Activated naive CD4-positive, alpha-beta T cell treated with anti-CD3 and anti-CD28 coated beads for 36 hours (primary cell): ENCODE results near the gene MATN1. TPM values are rescaled to one million over a fixed set of nuclear protein-coding genes. Genes with fewer than 3 reads are reported as not detected.
A peak's percentile ranks its signal among the peaks of the same experiment; 100 is the strongest.

Experiments used
- CTCF ChIA-PET: fragments of 350-600 bp; sonication (Branson Sonifier 250); formaldehyde crosslinking; loops from one replicate; lab custom pipeline; 2021; ENCODE audit warnings: antibody characterized with exemption; lab: Charles Lee
- DNase-seq: peaks from one replicate; pipeline ENCODE4 v3.0.0-alpha.2; 2020
- H3K27ac Mint-ChIP-seq: one replicate; pipeline ENCODE4 v1.8.0; 2021; ENCODE audit warnings: mild to moderate bottlenecking, mixed read lengths
- H3K27me3 Mint-ChIP-seq: one replicate; pipeline ENCODE4 v1.8.0; 2021; ENCODE audit warnings: low read depth, mixed read lengths
- H3K36me3 Mint-ChIP-seq: one replicate; pipeline ENCODE4 v1.8.0; 2021; ENCODE audit warnings: low read depth, mixed read lengths
- H3K4me1 Mint-ChIP-seq: one replicate; pipeline ENCODE4 v1.8.0; 2021; ENCODE audit warnings: low read depth, mixed read lengths
- H3K4me3 Mint-ChIP-seq: one replicate; pipeline ENCODE4 v1.8.0; 2021; ENCODE audit warnings: mild to moderate bottlenecking, moderate library complexity, mixed read lengths
- H3K9me3 Mint-ChIP-seq: one replicate; pipeline ENCODE4 v1.8.0; 2021; ENCODE audit warnings: mixed read lengths
- intact Hi-C: fragments of 100-400 bp; cut with micrococcal nuclease; formaldehyde crosslinking; loops from one replicate; pipeline ENCODE4 v1.15.1; 2023
- total RNA-seq, 2 experiments: library from RNA; stranded (reverse); gene quantifications; one replicate each; pipeline ENCODE4 v1.2.3, GENCODE V29; 2021

Gene MATN1
- total RNA-seq, 2 experiments from 2014 or later = 0.36 to 0.37 TPM

- H3K4me1 Mint-ChIP-seq = peaks cover 21% of the 10 kb centered on the region
- no peak overlapping the region for H3K4me3 Mint-ChIP-seq
- CTCF ChIA-PET = interaction anchor here (1.0 to 11.0 kb wide), 4 partner anchors 9 to 53 kb away, joined by 3 to 355 read pairs (median 12); partner anchors contain the start of gene LAPTM5
- no peak for DNase-seq
- peaks cover 8% of the 10 kb centered on the region for H3K36me3 Mint-ChIP-seq
- H3K27me3 Mint-ChIP-seq = no peaks in the 10 kb centered on the region
- no peak overlapping the region for H3K27ac Mint-ChIP-seq
- H3K9me3 Mint-ChIP-seq = no peaks in the 10 kb centered on the region
- intact Hi-C loops = no loop called here
Observed at GRCh38 chr1:30727824-30728223, 4.4 kb upstream of the MATN1 start.

GRCh38 chr1:30726773-30727684, 3.6 kb upstream of the MATN1 start:
- Mint-ChIP-seq H3K36me3 (peaks cover 4% of the 10 kb centered on the region), H3K4me3 (no peak overlapping the region), H3K27ac (no peak overlapping the region), H3K27me3 (no peaks in the 10 kb centered on the region), H3K4me1 (peaks cover 21% of the 10 kb centered on the region), H3K9me3 (no peaks in the 10 kb centered on the region)
- CTCF ChIA-PET = interaction anchor here (1.0 to 11.0 kb wide), 4 partner anchors 8 to 74 kb away, joined by 3 to 355 read pairs (median 12); no protein-coding TSS in a partner anchor
- intact Hi-C loops = no loop called here
- DNase-seq = no peak

- DNase-seq = no peak
- CTCF ChIA-PET = interaction anchor here (1.0 to 11.0 kb wide), 4 partner anchors 7 to 75 kb away, joined by 3 to 355 read pairs (median 12); no protein-coding TSS in a partner anchor
- Mint-ChIP-seq H3K27ac (no peak overlapping the region), H3K4me1 (peaks cover 17% of the 10 kb centered on the region), H3K36me3 (peaks cover 3% of the 10 kb centered on the region), H3K4me3 (no peak overlapping the region), H3K27me3 (no peaks in the 10 kb centered on the region), H3K9me3 (no peaks in the 10 kb centered on the region)
- intact Hi-C loops = no loop called here
Observed at GRCh38 chr1:30726236-30726635, 2.9 kb upstream of the MATN1 start.

- peaks cover 3% of the 10 kb centered on the region for H3K36me3 Mint-ChIP-seq
- CTCF ChIA-PET = interaction anchor here (1.4 to 11.0 kb wide), 2 partner anchors 12 to 55 kb away, joined by 3 to 355 read pairs; no protein-coding TSS in a partner anchor
- H3K27me3 Mint-ChIP-seq = no peaks in the 10 kb centered on the region
- H3K4me1 Mint-ChIP-seq = peaks cover 19% of the 10 kb centered on the region
- intact Hi-C loops = no loop called here
- DNase-seq = no peak
- no peak overlapping the region for H3K4me3 Mint-ChIP-seq
- H3K9me3 Mint-ChIP-seq = no peaks in the 10 kb centered on the region
- H3K27ac Mint-ChIP-seq = no peak overlapping the region
Observed at GRCh38 chr1:30725450-30726095, 2.2 kb upstream of the MATN1 start.

- peaks cover 3% of the 10 kb centered on the region for H3K36me3 Mint-ChIP-seq
- no peaks in the 10 kb centered on the region for H3K9me3 Mint-ChIP-seq
- peaks cover 24% of the 10 kb centered on the region for H3K4me1 Mint-ChIP-seq
- intact Hi-C loops = loop anchor here (5.0 kb wide), 1 partner anchor 202 kb away; no protein-coding TSS in a partner anchor
- CTCF ChIA-PET = interaction anchor here (1.2 to 11.0 kb wide), 3 partner anchors 10 to 56 kb away, joined by 3 to 355 read pairs (median 4); no protein-coding TSS in a partner anchor
- H3K4me3 Mint-ChIP-seq = no peak overlapping the region
- no peaks in the 10 kb centered on the region for H3K27me3 Mint-ChIP-seq
- DNase-seq = no peak
- H3K27ac Mint-ChIP-seq = no peak overlapping the region
Observed at GRCh38 chr1:30724655-30725421, 1.5 kb upstream of the MATN1 start.

GRCh38 chr1:30724175-30724574, 790 bp upstream of the MATN1 start:
- DNase-seq = no peak
- CTCF ChIA-PET = interaction anchor here (1.2 to 11.0 kb wide), 4 partner anchors 10 to 187 kb away, joined by 4 to 355 read pairs (median 4); no protein-coding TSS in a partner anchor
- Mint-ChIP-seq H3K36me3 (peaks cover 3% of the 10 kb centered on the region), H3K27ac (peak overlapping the region; percentile 69), H3K9me3 (no peaks in the 10 kb centered on the region), H3K4me1 (peaks cover 30% of the 10 kb centered on the region), H3K27me3 (no peaks in the 10 kb centered on the region), H3K4me3 (no peak overlapping the region)
- intact Hi-C loops = loop anchor here (5.0 kb wide), 1 partner anchor 203 kb away; no protein-coding TSS in a partner anchor

GRCh38 chr1:30721812-30722537, 1.4 kb downstream of the MATN1 start:
- CTCF ChIA-PET = interaction anchor here (1.0 to 11.0 kb wide), 5 partner anchors 13 to 71 kb away, joined by 3 to 355 read pairs (median 10); no protein-coding TSS in a partner anchor
- H3K27ac Mint-ChIP-seq = no peak overlapping the region
- H3K36me3 Mint-ChIP-seq = peaks cover 5% of the 10 kb centered on the region
- H3K4me3 Mint-ChIP-seq = no peak overlapping the region
- intact Hi-C loops = loop anchor here (5.0 kb wide), 1 partner anchor 205 kb away; no protein-coding TSS in a partner anchor
- no peaks in the 10 kb centered on the region for H3K9me3 Mint-ChIP-seq
- H3K27me3 Mint-ChIP-seq = no peaks in the 10 kb centered on the region
- peaks cover 27% of the 10 kb centered on the region for H3K4me1 Mint-ChIP-seq
- DNase-seq = no peak

- no peak overlapping the region for H3K4me3 Mint-ChIP-seq
- H3K36me3 Mint-ChIP-seq = peaks cover 5% of the 10 kb centered on the region
- CTCF ChIA-PET = interaction anchor here (1.0 to 11.0 kb wide), 8 partner anchors 10 to 71 kb away, joined by 3 to 355 read pairs (median 17); partner anchors contain the start of gene LAPTM5
- peaks cover 27% of the 10 kb centered on the region for H3K4me1 Mint-ChIP-seq
- no peaks in the 10 kb centered on the region for H3K27me3 Mint-ChIP-seq
- intact Hi-C loops = loop anchor here (5.0 kb wide), 1 partner anchor 206 kb away; no protein-coding TSS in a partner anchor
- no peaks in the 10 kb centered on the region for H3K9me3 Mint-ChIP-seq
- DNase-seq = no peak
- H3K27ac Mint-ChIP-seq = no peak overlapping the region
Observed at GRCh38 chr1:30721341-30721793, 2.0 kb downstream of the MATN1 start.

GRCh38 chr1:30720271-30721223, 2.8 kb downstream of the MATN1 start:
- peaks cover 27% of the 10 kb centered on the region for H3K4me1 Mint-ChIP-seq
- H3K4me3 Mint-ChIP-seq = peak overlapping the region; percentile 94
- peaks cover 3% of the 10 kb centered on the region for H3K9me3 Mint-ChIP-seq
- H3K27me3 Mint-ChIP-seq = no peaks in the 10 kb centered on the region
- DNase-seq = no peak
- H3K27ac Mint-ChIP-seq = no peak overlapping the region
- intact Hi-C loops = loop anchor here (5.0 kb wide), 1 partner anchor 207 kb away; no protein-coding TSS in a partner anchor
- H3K36me3 Mint-ChIP-seq = peaks cover 5% of the 10 kb centered on the region
- CTCF ChIA-PET = interaction anchor here (0.6 to 11.0 kb wide), 21 partner anchors 7 to 374 kb away, joined by 3 to 355 read pairs (median 9); partner anchors contain the start of gene LAPTM5
